MCF 10A (cell line): ENCODE data around the gene MTERF2. TPM values are rescaled to one million over a fixed set of nuclear protein-coding genes. Genes with fewer than 3 reads are reported as not detected.

Experiments used
- BruUV-seq: library from RNA; stranded (reverse); fragments of 400-500 nt; replicated peaks from 2 replicates; lab custom pipeline; 2021; lab: Mats Ljungman, UMichigan
- CTCF ChIA-PET: fragments of 300-600 bp; sonication (Branson Sonifier 250); formaldehyde crosslinking; extraction: SDS; loops from one replicate; lab custom pipeline; 2021; ENCODE audit warnings: antibody characterized with exemption, inconsistent platforms; lab: Yijun Ruan, JAX
- POLR2A ChIA-PET: fragments of 300-600, 350-650 bp; sonication (Branson Sonifier 250); formaldehyde crosslinking; extraction: SDS; loops from one replicate; lab custom pipeline; 2020; ENCODE audit warnings: antibody characterized with exemption, inconsistent platforms; lab: Yijun Ruan, JAX
- DNase-seq: peaks from one replicate; pipeline ENCODE4 v3.0.0-alpha.2; 2018; ENCODE audit not compliant: unreplicated experiment
- H3K27ac Mint-ChIP-seq: one replicate; pipeline ENCODE4 v1.8.0; 2022; ENCODE audit warnings: mild to moderate bottlenecking, low read depth, mixed read lengths; ENCODE audit not compliant: unreplicated experiment
- H3K27me3 Mint-ChIP-seq: one replicate; pipeline ENCODE4 v1.8.0; 2022; ENCODE audit warnings: mixed read lengths; ENCODE audit not compliant: insufficient read depth, unreplicated experiment
- H3K36me3 Mint-ChIP-seq: one replicate; pipeline ENCODE4 v1.8.0; 2022; ENCODE audit warnings: mild to moderate bottlenecking, moderate library complexity, mixed read lengths; ENCODE audit not compliant: insufficient read depth, unreplicated experiment
- H3K4me1 Mint-ChIP-seq: one replicate; pipeline ENCODE4 v1.8.0; 2022; ENCODE audit warnings: mixed read lengths; ENCODE audit not compliant: insufficient read depth, unreplicated experiment
- H3K4me3 Mint-ChIP-seq: one replicate; pipeline ENCODE4 v1.8.0; 2022; ENCODE audit warnings: mild to moderate bottlenecking, moderate library complexity, mixed read lengths; ENCODE audit not compliant: unreplicated experiment
- H3K9me3 Mint-ChIP-seq: one replicate; pipeline ENCODE4 v1.8.0; 2022; ENCODE audit warnings: mixed read lengths; ENCODE audit not compliant: unreplicated experiment
- CTCF ChIP-seq: fragments of 200-600 bp; IDR thresholded peaks from one replicate; pipeline ENCODE4 v1.8.0; 2022; ENCODE audit warnings: antibody characterized with exemption, mild to moderate bottlenecking; ENCODE audit not compliant: unreplicated experiment
- intact Hi-C: fragments of 100-400 bp; cut with micrococcal nuclease; formaldehyde crosslinking; loops from 2 replicates; pipeline ENCODE4 v1.14.1; 2022
- total RNA-seq: library from RNA; stranded (reverse); gene quantifications from 2 replicates; pipeline ENCODE4 v1.2.3, GENCODE V29; 2022

Gene MTERF2
- total RNA-seq, 1 experiment from 2014 or later, result 9.3 TPM

GRCh38 chr12:106994579-106995220, 7.8 kb upstream of the MTERF2 start:
- intact Hi-C loops, result no loop called here
- no peak for DNase-seq
- peaks cover 6% of the 10 kb centered on the region for H3K36me3 Mint-ChIP-seq
- no peaks in the 10 kb centered on the region for H3K4me1 Mint-ChIP-seq
- CTCF ChIA-PET, result interaction anchor here (1.1 kb wide), 1 partner anchor 13 kb away, joined by 3 read pairs; no protein-coding TSS in a partner anchor
- no peak overlapping the region for H3K27ac Mint-ChIP-seq
- no peaks in the 10 kb centered on the region for H3K9me3 Mint-ChIP-seq
- BruUV-seq, result no TSS peak
- H3K4me3 Mint-ChIP-seq, result no peak overlapping the region
- no peak for TF ChIP-seq CTCF
- POLR2A ChIA-PET, result interaction anchor here (0.8 kb wide), 1 partner anchor 14 kb away, joined by 3 read pairs; no protein-coding TSS in a partner anchor
- H3K27me3 Mint-ChIP-seq, result no peaks in the 10 kb centered on the region

DNA sequence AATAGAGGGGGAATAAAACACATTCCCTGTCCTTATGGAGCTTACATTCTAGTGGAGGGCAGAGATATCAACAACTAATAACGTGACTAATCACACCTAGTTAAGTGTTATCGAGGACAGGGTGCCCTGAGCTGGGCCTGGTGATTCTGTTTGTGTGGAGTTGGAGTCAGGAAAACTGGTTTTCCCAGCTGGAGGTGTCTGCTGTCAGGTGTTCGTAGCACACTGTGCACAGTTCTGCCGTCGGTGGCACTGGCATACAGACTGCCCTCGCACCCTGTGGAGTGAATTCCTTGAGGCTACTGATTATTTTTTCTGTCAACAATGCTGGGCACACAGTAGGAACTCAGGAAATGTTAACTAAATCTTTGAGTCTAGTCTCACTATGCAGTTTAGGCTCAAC, 900 bp upstream of the MTERF2 start:
- ChIA-PET CTCF (interaction anchor here (0.6 to 1.1 kb wide), 4 partner anchors 11 to 524 kb away, joined by 3 read pairs; no protein-coding TSS in a partner anchor), POLR2A (interaction anchor here (0.8 to 2.3 kb wide), 7 partner anchors 10 to 576 kb away, joined by 3 to 24 read pairs (median 8); partner anchors contain the start of gene TMEM263)
- H3K27ac Mint-ChIP-seq, result peak overlapping the region; percentile 92
- TF ChIP-seq CTCF, result no peak
- no TSS peak for BruUV-seq
- no peak for DNase-seq
- peak overlapping the region; percentile 97 for H3K4me3 Mint-ChIP-seq
- H3K9me3 Mint-ChIP-seq, result no peaks in the 10 kb centered on the region
- peaks cover 25% of the 10 kb centered on the region for H3K4me1 Mint-ChIP-seq
- intact Hi-C loops, result loop anchor here (1.0 to 2.0 kb wide), 2 partner anchors 91 to 105 kb away; partner anchors contain the start of gene CRY1
- no peaks in the 10 kb centered on the region for H3K27me3 Mint-ChIP-seq
- H3K36me3 Mint-ChIP-seq, result peaks cover 38% of the 10 kb centered on the region

DNA sequence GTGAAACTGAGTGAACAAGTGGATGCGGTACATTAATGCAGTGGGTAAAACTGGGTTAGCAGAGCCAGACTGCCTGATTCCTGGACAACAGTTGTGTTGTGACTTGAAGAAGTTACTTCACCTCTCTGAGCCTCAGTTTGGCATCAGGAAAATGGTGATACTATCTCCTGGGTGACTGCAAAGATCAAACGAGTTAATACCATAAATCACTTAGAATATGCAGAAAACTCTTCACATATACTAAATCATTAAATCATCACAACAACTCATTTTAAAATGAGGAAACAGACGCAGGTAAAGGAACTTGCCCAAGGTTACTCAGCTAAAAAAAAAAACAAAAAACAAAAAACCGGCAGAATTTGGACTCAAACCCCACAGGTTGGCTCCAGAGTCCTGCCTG, 811 bp downstream of the MTERF2 start:
- ChIA-PET CTCF (interaction anchor here (0.9 to 1.2 kb wide), 2 partner anchors 10 to 14 kb away, joined by 3 read pairs; no protein-coding TSS in a partner anchor), POLR2A (interaction anchor here (0.8 to 2.3 kb wide), 8 partner anchors 8 to 628 kb away, joined by 3 to 24 read pairs (median 7); partner anchors contain the start of genes POLR3B and TMEM263)

More for the DNA sequence above, 811 bp downstream of the MTERF2 start:
- peak overlapping the region; percentile 97 for H3K4me3 Mint-ChIP-seq
- intact Hi-C loops, result loop anchor here (2.0 kb wide), 1 partner anchor 93 kb away; no protein-coding TSS in a partner anchor
- BruUV-seq, result no TSS peak
- TF ChIP-seq CTCF, result no peak
- DNase-seq, result no peak
- H3K27me3 Mint-ChIP-seq, result no peaks in the 10 kb centered on the region
- peaks cover 38% of the 10 kb centered on the region for H3K36me3 Mint-ChIP-seq
- H3K9me3 Mint-ChIP-seq, result no peaks in the 10 kb centered on the region
- peak overlapping the region; percentile 92 for H3K27ac Mint-ChIP-seq
- H3K4me1 Mint-ChIP-seq, result peaks cover 25% of the 10 kb centered on the region
